GM18507 (cell line): Measurements from ENCODE around the gene DDX10.

Experiments used
- DNase-seq: peaks from one replicate; pipeline ENCODE4 v3.0.0; 2011; ENCODE audit warnings: low read depth; ENCODE audit not compliant: insufficient read length; ENCODE audit errors: extremely low spot score
- FAIRE-seq: peaks from 2 replicates; lab custom pipeline; 2011; peaks lifted over from hg19 to GRCh38; lab: Jason Lieb, UNC

The DDX10 gene

DNA sequence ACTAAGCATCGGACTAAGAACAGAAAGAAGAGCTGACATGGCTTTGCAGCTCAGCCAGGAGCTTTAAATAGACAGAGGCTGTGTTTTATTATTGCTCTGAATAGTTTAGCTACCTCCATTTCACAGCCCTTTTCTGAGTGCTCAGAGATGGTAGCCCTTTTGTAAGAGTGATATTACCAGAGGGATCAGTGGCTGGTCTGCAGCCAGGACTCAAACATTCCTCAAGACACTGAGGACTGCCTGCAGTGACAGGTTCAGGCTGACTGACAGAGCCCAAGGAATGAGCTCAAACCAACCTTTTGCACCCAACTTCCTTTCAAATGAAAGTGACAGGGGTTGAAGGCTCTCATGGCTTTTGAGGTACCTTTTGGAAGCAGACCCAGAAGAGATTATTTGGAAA is 189.0 kb downstream of the DDX10 start:
- DNase-seq (no peak), FAIRE-seq (no peak)

DNA sequence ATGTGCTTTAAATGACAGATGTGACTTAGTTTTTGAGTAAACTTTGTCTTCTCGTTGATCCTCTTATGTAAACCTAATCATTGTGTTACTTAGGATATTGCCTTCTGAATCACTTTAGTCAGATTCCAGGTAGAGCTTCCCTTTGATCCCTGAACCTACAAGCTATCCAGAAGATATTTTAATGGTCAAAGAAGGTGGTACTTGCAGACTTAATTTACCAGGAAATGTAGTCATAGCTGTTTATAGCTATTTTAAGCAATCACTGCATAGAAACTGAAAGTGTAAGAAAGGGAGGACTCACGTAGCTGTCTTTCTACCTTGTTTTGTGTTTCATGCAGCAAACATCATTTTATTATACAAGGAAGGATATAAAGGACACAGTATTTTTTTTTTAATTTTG is 189.5 kb downstream of the DDX10 start:
- FAIRE-seq, result peak; percentile 88
- DNase-seq, result peak; percentile 7

DNA sequence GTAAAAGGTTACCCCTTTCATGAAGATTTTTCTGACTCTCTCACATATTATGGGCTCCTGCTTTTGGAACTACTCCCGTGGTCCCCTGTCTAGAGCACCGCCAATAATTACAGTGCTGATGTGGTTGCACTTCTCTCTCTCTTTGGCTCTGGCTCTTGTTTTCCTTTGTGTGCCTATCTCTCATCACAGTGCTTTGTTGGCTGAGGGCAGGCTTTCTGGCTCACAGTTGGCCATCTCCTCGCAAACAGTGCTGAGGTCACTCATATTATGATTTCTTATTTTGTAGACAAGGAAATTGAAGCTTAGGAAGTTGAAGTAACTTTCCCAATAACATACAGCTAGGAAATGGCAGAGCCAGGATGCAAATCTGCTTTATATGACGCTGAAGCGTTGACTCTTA is 192.5 kb downstream of the DDX10 start:
- FAIRE-seq (no peak), DNase-seq (no peak)

DNA sequence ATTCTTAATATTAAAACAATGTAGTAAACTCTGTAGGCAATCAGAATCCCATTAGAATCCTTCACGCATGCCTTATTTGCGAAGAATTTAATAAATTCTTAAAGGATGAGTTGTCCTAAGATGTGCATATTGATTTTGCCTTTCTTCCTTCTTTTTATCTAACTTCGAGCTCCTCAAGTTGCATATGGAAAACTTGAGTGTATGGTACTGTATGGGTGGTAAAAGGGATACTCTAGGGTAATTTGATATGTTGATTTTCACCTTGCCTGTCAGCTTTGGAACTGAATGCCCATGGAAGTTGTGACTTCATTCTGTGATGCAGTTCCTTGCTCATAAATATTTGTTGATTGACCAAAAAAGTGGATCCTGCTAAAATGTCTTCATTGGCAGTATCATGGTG is 193.8 kb downstream of the DDX10 start:
- FAIRE-seq (no peak), DNase-seq (no peak)

DNA sequence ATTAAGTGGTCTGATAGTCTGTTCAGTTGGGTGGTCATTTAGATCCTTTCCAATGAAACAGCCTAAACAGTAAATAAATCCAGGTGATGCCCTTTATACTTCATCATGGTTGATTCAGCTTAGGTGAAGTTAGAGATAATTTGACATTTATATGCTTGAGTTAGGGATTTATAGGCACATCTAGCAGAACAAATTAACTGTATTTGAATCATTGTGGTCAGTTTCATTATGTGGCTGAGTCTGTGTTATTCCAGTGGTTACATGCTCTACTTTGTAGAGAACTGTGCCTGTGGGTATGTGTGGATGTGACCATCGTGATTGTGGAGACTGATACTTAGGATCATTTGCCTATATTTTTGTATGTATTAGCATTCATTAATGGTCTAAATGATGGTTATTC is 194.6 kb downstream of the DDX10 start:
- DNase-seq (no peak), FAIRE-seq (no peak)

DNA sequence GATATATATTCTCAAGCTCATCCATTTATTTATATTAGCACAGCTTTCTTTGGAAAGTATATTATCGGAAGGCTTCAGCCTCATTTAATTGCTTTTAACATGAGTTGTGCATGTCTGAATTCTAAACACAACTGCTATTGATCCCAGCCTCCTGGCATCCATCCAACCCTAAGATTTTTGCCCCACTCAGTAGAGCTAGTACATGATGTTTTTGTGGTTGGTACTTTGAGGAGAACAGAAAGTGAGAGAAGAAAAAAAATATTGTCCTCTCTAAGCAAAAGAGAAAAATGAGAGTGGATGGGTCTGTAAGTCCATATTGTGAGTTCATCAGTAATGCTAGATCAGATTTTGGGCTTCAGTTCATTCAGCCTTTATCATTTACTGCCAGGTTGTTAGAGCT is 198.7 kb downstream of the DDX10 start:
- DNase-seq, result no peak
- FAIRE-seq, result no peak

DNA sequence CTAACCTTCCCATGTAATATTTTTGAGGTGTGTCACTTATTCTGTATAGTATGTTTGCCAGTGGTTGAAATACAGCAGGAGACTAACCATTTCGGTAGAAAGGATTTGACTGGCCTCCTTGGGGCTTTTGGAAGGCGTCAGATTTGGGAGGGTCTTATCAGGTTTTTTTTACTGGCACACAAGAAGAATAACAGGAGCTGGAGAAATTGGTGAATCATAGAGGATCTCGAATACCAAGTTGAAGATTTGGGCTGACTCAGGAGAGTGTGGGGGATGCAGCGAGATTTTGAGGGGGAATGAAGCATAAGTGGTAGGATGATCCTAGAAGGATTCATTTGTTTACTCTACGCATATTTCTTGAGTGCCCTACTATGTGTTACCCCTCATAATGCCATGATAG is 200.5 kb downstream of the DDX10 start:
- DNase-seq, result no peak
- no peak for FAIRE-seq

DNA sequence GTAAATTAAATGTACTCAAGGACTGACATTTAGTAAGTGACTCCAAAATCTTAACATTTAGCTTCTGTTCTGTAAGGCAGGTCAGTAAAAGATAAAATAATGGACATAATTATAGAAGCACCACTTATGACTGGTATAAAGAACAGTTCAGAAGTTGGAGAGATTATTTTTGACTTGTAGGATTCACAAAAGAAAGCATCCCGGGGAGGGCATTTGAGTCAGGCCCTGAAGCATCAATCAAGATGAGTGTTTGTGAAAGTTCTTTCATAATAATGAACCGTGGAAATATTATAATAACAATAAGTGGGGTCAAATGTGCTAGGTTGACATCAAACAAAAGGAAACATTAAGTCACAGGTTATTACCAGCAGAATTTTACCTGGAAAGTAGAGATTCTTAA is 201.9 kb downstream of the DDX10 start:
- FAIRE-seq, result no peak
- DNase-seq, result no peak

DNA sequence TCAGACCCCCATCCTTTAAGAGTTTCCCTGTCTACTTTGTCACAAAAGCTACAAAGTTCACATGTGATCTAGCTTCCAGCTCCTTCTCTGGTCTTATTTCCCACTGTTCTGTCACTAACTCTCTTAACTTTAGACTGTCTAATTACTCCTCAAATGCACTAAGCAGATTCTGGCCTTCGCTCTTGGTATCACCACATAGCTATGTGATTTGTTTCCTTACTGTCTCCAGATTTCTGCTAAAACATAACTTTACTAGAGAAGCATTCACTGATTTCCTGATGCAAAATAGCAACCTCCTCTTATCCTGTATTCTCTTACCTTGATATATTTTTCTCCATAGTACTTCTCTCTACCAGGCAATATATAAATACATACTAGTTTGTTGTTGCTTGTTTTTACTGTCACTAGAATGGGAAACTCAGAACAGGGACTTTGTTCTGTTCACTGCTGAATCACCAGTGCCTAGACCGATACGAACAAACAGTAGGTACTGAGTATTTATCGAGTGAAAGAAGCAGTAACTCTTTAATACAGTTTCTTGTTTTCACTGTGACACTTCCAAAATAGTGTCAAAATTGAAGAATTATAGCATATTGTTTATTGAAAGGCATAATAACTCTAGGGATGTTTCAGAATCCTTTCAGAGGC is 205.6 kb downstream of the DDX10 start:
- DNase-seq (no peak), FAIRE-seq (no peak)

DNA sequence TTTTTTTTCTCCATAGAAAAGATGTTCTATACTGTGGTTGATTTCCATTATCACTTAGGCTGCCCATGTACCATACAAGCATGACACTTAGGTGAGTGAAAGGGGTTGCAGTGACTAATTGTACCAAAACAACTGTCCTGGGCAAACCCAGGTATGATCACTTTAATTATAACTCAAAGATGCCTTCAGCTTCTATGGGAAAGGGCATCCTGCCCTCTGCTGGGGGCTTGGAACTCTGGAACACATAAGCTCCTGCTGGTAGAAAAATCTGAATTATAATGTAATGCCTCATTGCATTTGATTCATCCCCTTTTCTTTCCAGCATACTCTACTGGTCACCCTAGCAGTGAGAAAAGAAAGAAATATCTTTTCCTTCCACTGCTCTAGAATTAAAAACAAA is 206.3 kb downstream of the DDX10 start:
- DNase-seq (no peak), FAIRE-seq (no peak)

DNA sequence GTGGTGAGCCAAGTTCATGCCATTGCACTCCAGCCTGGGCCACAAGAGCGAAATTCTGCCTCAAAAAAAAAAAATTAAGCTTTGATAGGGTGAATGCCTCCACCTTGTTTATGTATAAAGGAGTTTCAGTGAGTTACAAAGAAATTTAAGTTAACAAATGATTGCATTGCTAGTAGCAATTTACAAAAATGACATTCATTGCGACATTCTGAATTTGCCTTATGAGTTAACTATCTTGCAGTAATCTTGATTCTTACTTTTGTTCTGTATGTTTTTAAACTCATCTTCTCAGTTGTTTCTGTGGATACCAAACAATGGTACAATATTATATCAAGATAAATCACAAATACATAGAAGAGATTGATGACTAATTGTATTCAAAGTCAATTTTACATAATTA is 207.0 kb downstream of the DDX10 start:
- DNase-seq (no peak), FAIRE-seq (no peak)

DNA sequence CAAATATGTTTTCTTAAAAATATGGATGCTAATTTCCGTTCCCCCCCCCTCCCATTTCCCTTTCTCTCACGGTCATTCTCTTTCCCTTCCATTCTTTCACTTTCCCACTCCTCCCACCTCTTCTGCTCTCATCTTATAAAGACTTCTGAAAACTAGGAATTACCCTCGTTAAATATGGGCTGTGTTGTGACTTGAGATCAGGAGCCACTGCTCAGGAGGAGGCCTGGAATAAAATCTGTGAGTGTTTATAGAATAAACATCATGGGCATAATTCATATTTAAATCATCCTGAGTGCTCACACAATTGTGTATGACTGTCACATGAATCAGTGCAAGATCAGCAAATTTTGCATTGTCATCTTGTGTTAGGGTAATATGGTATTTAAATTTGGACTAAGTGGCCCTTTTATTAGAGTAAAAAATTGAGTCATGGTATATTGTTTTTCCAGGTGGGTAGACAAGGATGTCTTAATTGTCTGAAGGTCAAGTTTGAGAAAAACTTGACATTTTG is 208.0 kb downstream of the DDX10 start:
- DNase-seq, result no peak
- no peak for FAIRE-seq

DNA sequence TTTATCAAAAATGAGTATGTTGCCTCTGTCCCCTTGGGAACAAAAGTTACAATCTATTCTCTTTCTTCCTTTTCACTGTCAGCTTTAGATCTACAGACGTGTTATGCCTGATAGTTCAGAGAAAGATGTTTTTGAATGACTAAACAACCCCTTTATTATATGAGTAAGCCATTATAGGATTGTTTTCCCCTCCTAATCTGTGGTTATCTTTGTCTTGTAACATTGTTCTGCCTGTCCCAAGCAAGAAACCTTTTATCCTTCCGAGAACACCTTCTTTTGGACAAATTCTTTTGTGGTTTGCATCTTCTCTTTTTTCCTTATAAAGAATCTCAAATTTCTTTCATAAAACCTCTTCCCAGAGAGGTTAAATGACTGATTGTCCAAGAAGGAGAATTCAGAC is 208.4 kb downstream of the DDX10 start:
- FAIRE-seq (no peak), DNase-seq (no peak)

DNA sequence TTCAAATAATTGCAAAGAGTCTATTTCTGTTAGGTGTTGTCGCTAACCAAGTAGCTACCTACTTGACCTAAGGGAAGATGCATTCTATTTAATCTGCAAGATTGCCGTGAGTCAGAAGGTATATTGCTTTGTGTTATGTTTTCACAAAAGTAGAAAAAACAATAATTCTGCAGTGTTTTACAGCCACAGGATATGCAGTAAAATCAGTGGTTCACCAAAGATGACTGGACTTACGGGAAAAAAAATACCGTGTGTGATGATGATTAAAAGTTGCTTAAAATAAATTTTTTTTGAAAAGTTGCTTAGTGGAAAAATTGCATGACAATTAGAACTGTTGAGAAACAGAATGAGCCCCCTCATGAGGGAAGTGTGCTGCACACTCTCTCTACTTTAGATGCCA is 209.1 kb downstream of the DDX10 start:
- FAIRE-seq, result no peak

DNA sequence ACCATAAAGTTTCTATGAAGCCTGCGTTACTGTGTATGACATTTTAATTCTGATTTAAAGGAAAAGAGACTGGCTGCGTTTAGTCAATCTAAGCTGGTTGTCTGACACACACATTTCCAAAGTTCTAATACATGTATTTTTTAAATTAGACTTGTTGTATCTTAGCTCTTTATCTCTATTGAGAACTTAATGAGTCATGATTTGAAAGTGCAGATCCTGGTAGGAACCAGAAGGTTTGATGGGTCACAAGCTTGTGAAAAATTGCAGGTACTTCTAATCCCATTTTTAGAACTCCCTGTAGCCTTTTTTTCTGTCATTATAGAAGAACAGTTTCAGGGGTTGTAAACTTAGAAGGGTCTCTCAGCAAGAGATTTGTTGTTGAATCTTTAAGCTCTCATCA is 210.3 kb downstream of the DDX10 start:
- FAIRE-seq (no peak), DNase-seq (no peak)

More for the DNA sequence above, 209.1 kb downstream of the DDX10 start:
- no peak for DNase-seq

DNA sequence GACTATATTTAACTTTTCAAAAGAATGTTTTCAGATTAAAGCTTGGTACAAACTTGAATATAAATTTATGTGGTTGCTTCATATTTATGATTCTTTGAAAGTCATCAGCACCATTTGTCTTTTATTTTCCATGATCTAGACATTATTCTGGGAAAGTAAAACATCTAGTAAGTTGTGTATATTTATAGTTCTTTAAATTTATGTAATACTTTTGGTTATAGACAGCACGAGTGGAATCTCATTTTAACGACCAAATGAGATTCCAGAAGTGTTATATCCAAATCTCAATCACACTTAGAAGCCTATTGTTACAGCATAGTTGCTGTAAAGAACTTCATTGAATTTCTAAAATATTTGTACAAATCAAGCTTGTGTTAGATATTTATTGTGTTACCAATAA is 212.3 kb downstream of the DDX10 start:
- FAIRE-seq (no peak), DNase-seq (no peak)

DNA sequence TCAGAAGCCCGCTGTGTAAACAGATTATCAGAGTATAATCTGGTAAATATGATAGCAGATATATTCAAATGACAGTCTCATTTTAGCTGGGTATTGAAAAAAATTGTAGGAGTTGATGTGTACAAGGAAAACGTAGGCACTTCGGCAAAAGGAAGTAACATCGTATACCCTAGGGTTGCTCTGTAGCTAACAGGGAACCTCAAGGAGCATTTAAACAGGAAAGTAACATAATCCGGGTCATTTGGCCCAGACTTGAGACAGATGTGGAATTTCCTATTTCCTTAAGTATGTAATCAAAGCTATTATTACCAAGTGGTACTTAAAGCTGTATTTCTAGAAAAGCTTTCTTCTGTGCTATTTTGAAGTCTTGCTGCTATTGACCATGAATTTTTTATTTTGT is 215.6 kb downstream of the DDX10 start:
- FAIRE-seq (no peak), DNase-seq (no peak)

DNA sequence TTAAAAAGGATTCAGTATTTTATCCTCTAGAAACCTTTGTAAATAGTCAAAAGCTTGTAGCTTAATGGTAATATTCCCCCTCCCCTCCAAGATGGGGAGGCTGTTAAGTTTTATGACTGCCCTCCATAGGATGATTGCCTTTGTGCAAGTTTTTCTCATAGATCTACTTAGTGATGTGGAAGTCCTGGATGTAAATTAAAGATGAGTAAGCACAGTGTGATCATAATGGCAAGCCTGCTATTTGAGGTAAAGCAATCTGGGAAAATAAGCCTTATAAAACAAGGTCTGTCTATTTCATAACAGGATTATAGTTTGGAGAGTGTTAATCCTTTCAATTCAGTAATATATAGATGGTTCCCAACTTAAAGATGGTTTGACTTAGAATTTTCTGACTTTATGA is 216.3 kb downstream of the DDX10 start:
- no peak for FAIRE-seq
- no peak for DNase-seq

DNA sequence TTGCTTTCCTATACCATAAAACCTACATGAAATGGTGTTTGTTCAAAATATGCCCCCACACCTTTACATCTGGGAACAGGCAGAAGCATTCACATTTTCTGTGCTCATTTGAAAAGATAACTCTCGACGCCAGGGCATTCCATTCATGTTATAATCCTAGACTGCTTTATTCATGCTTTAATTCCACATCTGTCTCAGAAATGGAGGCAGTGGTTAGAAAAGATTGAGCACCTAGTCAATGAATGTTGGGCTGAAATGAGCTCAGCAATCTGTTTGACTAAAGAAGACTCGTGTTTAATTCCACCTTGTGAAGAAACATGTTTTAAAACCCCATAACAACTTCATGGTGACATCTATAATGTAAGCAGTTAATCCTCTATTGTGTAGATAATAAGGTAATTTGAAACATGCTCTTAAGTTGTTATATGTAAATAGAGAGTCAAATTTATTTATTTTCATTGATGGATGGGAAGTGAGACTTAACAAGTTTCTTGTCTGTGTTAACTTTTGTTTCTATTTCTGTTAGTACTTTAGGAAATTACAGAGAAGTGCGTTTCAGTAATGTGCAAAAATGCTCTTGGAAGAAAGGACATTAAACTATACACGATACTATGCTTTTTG is 217.5 kb downstream of the DDX10 start:
- DNase-seq (no peak), FAIRE-seq (peak; percentile 31)

DNA sequence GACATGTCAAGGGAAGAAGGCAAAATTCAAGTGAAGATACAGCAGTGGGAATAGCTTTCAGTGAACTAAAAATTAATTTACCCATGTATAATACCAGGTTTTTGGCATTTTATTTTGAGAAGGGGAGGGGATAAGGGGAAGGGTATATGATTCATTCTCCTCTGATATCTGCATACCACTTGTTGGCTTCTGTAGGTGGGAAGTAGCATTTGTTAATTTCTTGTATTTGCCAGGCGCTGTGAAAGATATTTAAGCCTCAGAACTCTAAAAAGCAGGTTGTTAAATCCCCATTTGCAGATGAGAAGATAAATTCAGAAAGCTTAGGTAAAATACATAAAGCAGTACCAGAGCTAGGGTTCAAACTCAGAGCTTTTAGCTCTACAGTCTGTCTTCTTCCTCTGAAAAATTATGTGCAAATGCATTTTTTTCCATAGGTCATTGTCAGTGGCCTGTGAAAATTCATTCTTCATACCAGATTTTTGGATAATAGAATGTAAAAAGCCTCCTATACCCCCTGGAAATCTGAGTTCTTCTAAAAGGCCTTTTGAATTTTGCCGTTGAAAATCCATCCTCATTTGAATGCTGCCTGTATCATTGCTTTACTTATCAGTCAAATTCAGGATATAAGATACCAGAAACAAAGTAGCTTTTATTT is 221.3 kb downstream of the DDX10 start:
- no peak for DNase-seq
- FAIRE-seq, result no peak

DNA sequence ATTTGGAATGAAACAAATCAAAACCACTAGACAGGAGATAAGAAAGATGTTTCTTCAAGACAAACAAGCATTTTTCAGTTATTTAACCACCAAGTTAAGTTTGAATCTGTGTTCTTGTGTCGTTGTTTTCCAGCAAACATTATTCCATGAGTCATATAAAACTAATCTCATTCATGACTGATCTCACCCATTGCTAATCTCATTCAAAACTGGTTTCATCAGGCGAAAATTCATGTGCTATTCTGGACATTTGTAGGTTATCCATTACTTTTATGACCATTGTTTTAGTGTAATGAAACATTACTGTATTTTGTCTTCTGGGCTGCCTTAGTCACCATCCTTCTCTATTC is 221.8 kb downstream of the DDX10 start:
- no peak for FAIRE-seq

More for the DNA sequence above, 221.8 kb downstream of the DDX10 start:
- no peak for DNase-seq
